ENCODE results near the gene HDAC5. TPM values are rescaled to one million over a fixed set of nuclear protein-coding genes. Genes with fewer than 3 reads are reported as not detected.
"Not testable (repeated sequence)": the region's sequence is repeated elsewhere in the genome, so short reads cannot be mapped to it uniquely, and the experiment has no call there.

HDAC5 gene
- total and polyA plus RNA-seq, 2 donors from 2014 or later, result 25.3 to 35.6 TPM

GRCh38 chr17:44122816-44123355, 555 bp downstream of the HDAC5 start:
- no peaks in the 10 kb centered on the region for H3K9me3 ChIP-seq (ENCODE audit: control insufficient read depth in 2 of 3, insufficient read depth in 1 of 3, low read length in 3 of 3)
- intact Hi-C loops (cut with DNase I), result no loop called here

DNA sequence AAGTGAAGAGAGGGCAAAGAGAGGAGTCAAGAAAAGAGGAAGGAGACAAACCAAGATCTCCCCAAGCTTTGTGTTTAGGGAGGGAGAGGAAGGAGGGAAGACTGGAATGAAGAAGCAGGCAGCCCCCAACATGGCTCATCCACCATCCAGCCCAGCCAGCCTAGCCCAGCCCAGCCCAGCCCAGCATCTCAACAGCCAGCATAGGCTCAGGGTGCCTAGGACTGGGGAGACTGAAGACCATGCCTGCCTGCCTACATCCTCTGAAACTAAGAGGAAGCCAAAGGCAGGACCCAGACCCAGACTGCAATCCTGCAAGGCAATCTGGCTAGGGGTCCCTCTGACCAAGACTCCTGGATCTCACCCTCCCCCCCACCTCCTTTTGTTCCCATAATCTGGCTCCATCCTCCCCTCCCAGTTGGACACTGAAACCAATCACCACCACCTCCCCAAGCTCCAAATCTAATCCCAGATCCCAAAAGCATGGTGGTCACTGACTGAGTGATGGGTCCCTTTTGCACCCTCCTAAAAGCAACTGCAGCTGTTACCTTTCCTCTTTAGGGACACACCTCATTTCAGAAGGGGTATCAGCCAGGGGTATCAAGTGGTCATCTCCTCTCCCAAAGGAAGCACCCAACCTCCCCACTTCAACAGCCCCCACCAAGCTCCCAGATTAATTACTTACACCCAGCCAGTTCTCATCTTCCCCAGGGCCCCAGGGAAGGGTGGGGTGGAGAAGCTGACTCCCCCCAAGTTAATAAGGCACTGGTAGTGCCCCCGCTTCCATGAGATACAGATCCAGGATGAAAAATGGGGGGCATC, 1.2 kb downstream of the HDAC5 start:
- FAIRE-seq, result no peak
- no peaks in the 10 kb centered on the region for H3K36me3 ChIP-seq (ENCODE audit: control insufficient read depth in 2 of 3, insufficient read depth in 3 of 3, low read length in 3 of 3)
- TF ChIP-seq, protein P1, sequence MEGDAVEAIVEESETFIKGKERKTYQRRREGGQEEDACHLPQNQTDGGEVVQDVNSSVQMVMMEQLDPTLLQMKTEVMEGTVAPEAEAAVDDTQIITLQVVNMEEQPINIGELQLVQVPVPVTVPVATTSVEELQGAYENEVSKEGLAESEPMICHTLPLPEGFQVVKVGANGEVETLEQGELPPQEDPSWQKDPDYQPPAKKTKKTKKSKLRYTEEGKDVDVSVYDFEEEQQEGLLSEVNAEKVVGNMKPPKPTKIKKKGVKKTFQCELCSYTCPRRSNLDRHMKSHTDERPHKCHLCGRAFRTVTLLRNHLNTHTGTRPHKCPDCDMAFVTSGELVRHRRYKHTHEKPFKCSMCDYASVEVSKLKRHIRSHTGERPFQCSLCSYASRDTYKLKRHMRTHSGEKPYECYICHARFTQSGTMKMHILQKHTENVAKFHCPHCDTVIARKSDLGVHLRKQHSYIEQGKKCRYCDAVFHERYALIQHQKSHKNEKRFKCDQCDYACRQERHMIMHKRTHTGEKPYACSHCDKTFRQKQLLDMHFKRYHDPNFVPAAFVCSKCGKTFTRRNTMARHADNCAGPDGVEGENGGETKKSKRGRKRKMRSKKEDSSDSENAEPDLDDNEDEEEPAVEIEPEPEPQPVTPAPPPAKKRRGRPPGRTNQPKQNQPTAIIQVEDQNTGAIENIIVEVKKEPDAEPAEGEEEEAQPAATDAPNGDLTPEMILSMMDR (IDR thresholded peaks at IDR 0.05; ENCODE audit: borderline replicate concordance, extremely low read depth, insufficient read depth), result no peak
- peaks cover 0 to 28% (median 12%) of the 10 kb centered on the region in 3 donors for H3K4me1 ChIP-seq (ENCODE audit: control insufficient read depth in 2 of 3, insufficient read depth in 2 of 3, low read depth in 1 of 3, low read length in 3 of 3)
- H3K27me3 ChIP-seq (ENCODE audit: control insufficient read depth, insufficient read depth, low read length), result no peaks in the 10 kb centered on the region
- H3K9ac ChIP-seq (ENCODE audit: low read length in 3 of 3), result peak overlapping the region; percentile 53 to 82 (median 63)
- H3K4me3 ChIP-seq (ENCODE audit: low read length in 3 of 3), result peak overlapping the region; percentile 75 to 93 (median 79)
- DNase-seq, result no peak
- peak overlapping the region; percentile 63 to 69 for H3K27ac ChIP-seq (ENCODE audit: low read depth in 2 of 2, low read length in 2 of 2)
- intact Hi-C loops (cut with DNase I), result no loop called here
- H3K9me3 ChIP-seq (ENCODE audit: control insufficient read depth in 2 of 3, insufficient read depth in 1 of 3, low read length in 3 of 3), result no peaks in the 10 kb centered on the region

More at GRCh38 chr17:44122816-44123355, 555 bp downstream of the HDAC5 start:
- DNase-seq (peak in 2 of 5 donors; percentile 24 to 45), FAIRE-seq (no peak)
- Histone ChIP-seq H3K4me1 (ENCODE audit: control insufficient read depth in 2 of 3, insufficient read depth in 2 of 3, low read depth in 1 of 3, low read length in 3 of 3) (peaks cover 0 to 28% (median 12%) of the 10 kb centered on the region in 3 donors), H3K27me3 (ENCODE audit: control insufficient read depth, insufficient read depth, low read length) (no peaks in the 10 kb centered on the region), H3K4me3 (ENCODE audit: low read length in 3 of 3) (peak overlapping the region; percentile 75 to 93 (median 79)), H3K27ac (ENCODE audit: low read depth in 2 of 2, low read length in 2 of 2) (peak overlapping the region; percentile 63 to 69), H3K9ac (ENCODE audit: low read length in 3 of 3) (peak overlapping the region; percentile 53 to 82 (median 63)), H3K36me3 (ENCODE audit: control insufficient read depth in 2 of 3, insufficient read depth in 3 of 3, low read length in 3 of 3) (no peaks in the 10 kb centered on the region)
- TF ChIP-seq, protein P1 (IDR thresholded peaks at IDR 0.05; ENCODE audit: borderline replicate concordance, extremely low read depth, insufficient read depth), result no peak

GRCh38 chr17:44120851-44121605, 2.4 kb downstream of the HDAC5 start:
- Histone ChIP-seq H3K27me3 (ENCODE audit: control insufficient read depth, insufficient read depth, low read length) (no peaks in the 10 kb centered on the region), H3K36me3 (ENCODE audit: control insufficient read depth in 2 of 3, insufficient read depth in 3 of 3, low read length in 3 of 3) (peaks cover 0 to 3% (median 0%) of the 10 kb centered on the region in 3 donors), H3K4me1 (ENCODE audit: control insufficient read depth in 2 of 3, insufficient read depth in 2 of 3, low read depth in 1 of 3, low read length in 3 of 3) (peaks cover 0 to 28% (median 12%) of the 10 kb centered on the region in 3 donors), H3K9ac (ENCODE audit: low read length in 3 of 3) (peak overlapping the region in 1 of 3 donors; percentile 2), H3K4me3 (ENCODE audit: low read length in 3 of 3) (peak overlapping the region in 1 of 3 donors; percentile 75), H3K9me3 (ENCODE audit: control insufficient read depth in 2 of 3, insufficient read depth in 1 of 3, low read length in 3 of 3) (no peaks in the 10 kb centered on the region), H3K27ac (ENCODE audit: low read depth in 2 of 2, low read length in 2 of 2) (no peak overlapping the region)
- DNase-seq, result peak in 2 of 5 donors; percentile 38 to 43
- TF ChIP-seq, protein P1 (IDR thresholded peaks at IDR 0.05; ENCODE audit: borderline replicate concordance, extremely low read depth, insufficient read depth), result no peak
- no peak for FAIRE-seq
- intact Hi-C loops (cut with DNase I), result no loop called here

GRCh38 chr17:44120281-44120680, 3.2 kb downstream of the HDAC5 start:
- intact Hi-C loops (cut with DNase I); H3K9me3 ChIP-seq (ENCODE audit: control insufficient read depth in 2 of 3, insufficient read depth in 1 of 3, low read length in 3 of 3); H3K27ac ChIP-seq (ENCODE audit: low read depth in 2 of 2, low read length in 2 of 2); H3K27me3 ChIP-seq (ENCODE audit: control insufficient read depth, insufficient read depth, low read length); DNase-seq; FAIRE-seq; H3K36me3 ChIP-seq (ENCODE audit: control insufficient read depth in 2 of 3, insufficient read depth in 3 of 3, low read length in 3 of 3); H3K4me3 ChIP-seq (ENCODE audit: low read length in 3 of 3): not testable (repeated sequence)
- H3K9ac ChIP-seq (ENCODE audit: low read length in 3 of 3), result peak overlapping the region in 1 of 3 donors; percentile 2
- peaks cover 0 to 28% (median 12%) of the 10 kb centered on the region in 3 donors for H3K4me1 ChIP-seq (ENCODE audit: control insufficient read depth in 2 of 3, insufficient read depth in 2 of 3, low read depth in 1 of 3, low read length in 3 of 3)

All from kidney (tissue), 14 donors.